Muscle of leg (tissue), 11 donors: ENCODE measurements around the gene ATG13. TPM values are rescaled to one million over a fixed set of nuclear protein-coding genes. Genes with fewer than 3 reads are reported as not detected.

Experiments
- DNase-seq: peaks from one replicate; pipeline ENCODE4 v3.0.0; 2013
- H3K27ac ChIP-seq: one replicate; pipeline ENCODE4 v1.5.1; 2013; ENCODE audit warnings: mild to moderate bottlenecking, low read length, control low read depth
- H3K27me3 ChIP-seq: one replicate; pipeline ENCODE4 v1.6.1; 2013; ENCODE audit warnings: low read length; ENCODE audit not compliant: control insufficient read depth, insufficient read depth
- H3K36me3 ChIP-seq: one replicate; pipeline ENCODE4 v1.6.1; 2013; ENCODE audit warnings: low read length; ENCODE audit not compliant: control insufficient read depth, insufficient read depth
- H3K4me1 ChIP-seq: one replicate; pipeline ENCODE4 v1.6.1; 2013; ENCODE audit warnings: low read length; ENCODE audit not compliant: control insufficient read depth, insufficient read depth
- H3K4me3 ChIP-seq: one replicate; pipeline ENCODE4 v1.5.1; 2013; ENCODE audit warnings: low read length, control low read depth
- H3K9me3 ChIP-seq: replicated peaks from 2 replicates; pipeline ENCODE4 v1.6.1; 2013; ENCODE audit warnings: low read depth, low read length; ENCODE audit not compliant: control insufficient read depth
- WGBS: methylation state at CpG from one replicate; pipeline ENCODE4 v1.1.5; 2013; ENCODE audit warnings: missing lambda C conversion rate; ENCODE audit not compliant: insufficient coverage; 5-methylcytosine and 5-hydroxymethylcytosine counted together
- polyA plus RNA-seq, 8 donors: library from polyadenylated mRNA; unstranded; fragments of 120-200 nt; gene quantifications; one replicate each; pipeline versions ENCODE4 v1.2.1 to v1.2.3, GENCODE V29; 2013; ENCODE audit warnings: inconsistent platforms in 1 of 8, low replicate concordance in 1 of 8; ENCODE audit not compliant: insufficient read length in 8 of 8, insufficient read depth in 1 of 8
- total RNA-seq: library from RNA; stranded (reverse); fragments of 120-200 nt; gene quantifications from one replicate; pipeline ENCODE4 v1.2.4, GENCODE V29; 2013

The ATG13 gene
- total and polyA plus RNA-seq, 9 donors, result 20.3 to 38.6 (median 34.5) TPM

- H3K9me3 ChIP-seq, result no peaks in the 10 kb centered on the region
- no peak for DNase-seq
- WGBS, result 89% methylated on average over 15 of the region's 21 CpGs
- H3K27ac ChIP-seq, result no peak overlapping the region
- H3K36me3 ChIP-seq, result peaks cover 68% of the 10 kb centered on the region
- H3K4me1 ChIP-seq, result peaks cover 19% of the 10 kb centered on the region
- H3K4me3 ChIP-seq, result no peak overlapping the region
- no peaks in the 10 kb centered on the region for H3K27me3 ChIP-seq
Measured at GRCh38 chr11:46680164-46680760, 62.9 kb downstream of the ATG13 start.

GRCh38 chr11:46680815-46681214 lies 63.5 kb downstream of the ATG13 start:
- peaks cover 14% of the 10 kb centered on the region for H3K4me1 ChIP-seq
- H3K9me3 ChIP-seq, result no peaks in the 10 kb centered on the region
- no peak overlapping the region for H3K4me3 ChIP-seq
- DNase-seq, result no peak
- no peaks in the 10 kb centered on the region for H3K27me3 ChIP-seq
- WGBS, result 88% methylated on average over 15 of the region's 22 CpGs
- no peak overlapping the region for H3K27ac ChIP-seq
- peaks cover 69% of the 10 kb centered on the region for H3K36me3 ChIP-seq

GRCh38 chr11:46681814-46682213 lies 64.5 kb downstream of the ATG13 start:
- Histone ChIP-seq H3K36me3 (peaks cover 73% of the 10 kb centered on the region), H3K4me3 (no peak overlapping the region), H3K4me1 (peaks cover 5% of the 10 kb centered on the region), H3K27me3 (no peaks in the 10 kb centered on the region), H3K27ac (no peak overlapping the region), H3K9me3 (no peaks in the 10 kb centered on the region)
- WGBS, result 94% methylated on average over 11 of the region's 11 CpGs
- DNase-seq, result no peak

- Histone ChIP-seq H3K4me1 (no peaks in the 10 kb centered on the region), H3K27ac (no peak overlapping the region)
Measured at GRCh38 chr11:46682773-46683752, 65.7 kb downstream of the ATG13 start.

GRCh38 chr11:46684367-46684766 lies 67.0 kb downstream of the ATG13 start:
- Histone ChIP-seq H3K4me1 (no peaks in the 10 kb centered on the region), H3K9me3 (no peaks in the 10 kb centered on the region), H3K36me3 (peaks cover 71% of the 10 kb centered on the region), H3K4me3 (no peak overlapping the region), H3K27ac (no peak overlapping the region), H3K27me3 (no peaks in the 10 kb centered on the region)
- DNase-seq, result no peak
- no CpG with 5 or more reads among the region's 3 CpGs for WGBS

More at GRCh38 chr11:46682773-46683752, 65.7 kb downstream of the ATG13 start:
- WGBS, result 100% methylated on average over 5 of the region's 11 CpGs
- Histone ChIP-seq H3K27me3 (no peaks in the 10 kb centered on the region), H3K4me3 (no peak overlapping the region), H3K36me3 (peaks cover 75% of the 10 kb centered on the region), H3K9me3 (no peaks in the 10 kb centered on the region)
- no peak for DNase-seq

GRCh38 chr11:46686886-46687795 lies 69.8 kb downstream of the ATG13 start:
- Histone ChIP-seq H3K36me3 (peaks cover 62% of the 10 kb centered on the region), H3K4me3 (no peak overlapping the region), H3K27ac (no peak overlapping the region), H3K27me3 (no peaks in the 10 kb centered on the region), H3K9me3 (no peaks in the 10 kb centered on the region), H3K4me1 (no peaks in the 10 kb centered on the region)
- DNase-seq, result no peak
- WGBS, result 87% methylated on average over 11 of the region's 15 CpGs

GRCh38 chr11:46690702-46691101 lies 73.3 kb downstream of the ATG13 start:
- H3K27me3 ChIP-seq, result no peaks in the 10 kb centered on the region
- peaks cover 19% of the 10 kb centered on the region for H3K4me1 ChIP-seq
- H3K9me3 ChIP-seq, result no peaks in the 10 kb centered on the region
- peaks cover 72% of the 10 kb centered on the region for H3K36me3 ChIP-seq
- no peak for DNase-seq
- WGBS, result no CpG with 5 or more reads among the region's 1 CpG
- H3K4me3 ChIP-seq, result no peak overlapping the region
- no peak overlapping the region for H3K27ac ChIP-seq

- H3K4me1 ChIP-seq, result peaks cover 37% of the 10 kb centered on the region
- H3K27ac ChIP-seq, result no peak overlapping the region
- no peaks in the 10 kb centered on the region for H3K27me3 ChIP-seq
- peaks cover 62% of the 10 kb centered on the region for H3K36me3 ChIP-seq
- no peak overlapping the region for H3K4me3 ChIP-seq
- no peaks in the 10 kb centered on the region for H3K9me3 ChIP-seq
- no CpG with 5 or more reads among the region's 4 CpGs for WGBS
- DNase-seq, result no peak
Measured at GRCh38 chr11:46692450-46692849, 75.1 kb downstream of the ATG13 start.

- Histone ChIP-seq H3K27me3 (no peaks in the 10 kb centered on the region), H3K36me3 (peaks cover 52% of the 10 kb centered on the region), H3K4me3 (no peak overlapping the region), H3K27ac (peak overlapping the region; percentile 33), H3K4me1 (peaks cover 47% of the 10 kb centered on the region), H3K9me3 (no peaks in the 10 kb centered on the region)
- DNase-seq, result no peak
- 70% methylated on average over 2 of the region's 2 CpGs for WGBS
Measured at GRCh38 chr11:46693597-46694012, 76.3 kb downstream of the ATG13 start.
